LNCAP (cell line): Measurements from ENCODE around the gene DMKN.

ENCODE experiments used
- CTCF ChIP-seq: fragments of 450-650 bp; IDR thresholded peaks from 2 replicates; pipeline ENCODE4 v1.5.1; 2017; ENCODE audit warnings: mild to moderate bottlenecking

Gene DMKN

DNA sequence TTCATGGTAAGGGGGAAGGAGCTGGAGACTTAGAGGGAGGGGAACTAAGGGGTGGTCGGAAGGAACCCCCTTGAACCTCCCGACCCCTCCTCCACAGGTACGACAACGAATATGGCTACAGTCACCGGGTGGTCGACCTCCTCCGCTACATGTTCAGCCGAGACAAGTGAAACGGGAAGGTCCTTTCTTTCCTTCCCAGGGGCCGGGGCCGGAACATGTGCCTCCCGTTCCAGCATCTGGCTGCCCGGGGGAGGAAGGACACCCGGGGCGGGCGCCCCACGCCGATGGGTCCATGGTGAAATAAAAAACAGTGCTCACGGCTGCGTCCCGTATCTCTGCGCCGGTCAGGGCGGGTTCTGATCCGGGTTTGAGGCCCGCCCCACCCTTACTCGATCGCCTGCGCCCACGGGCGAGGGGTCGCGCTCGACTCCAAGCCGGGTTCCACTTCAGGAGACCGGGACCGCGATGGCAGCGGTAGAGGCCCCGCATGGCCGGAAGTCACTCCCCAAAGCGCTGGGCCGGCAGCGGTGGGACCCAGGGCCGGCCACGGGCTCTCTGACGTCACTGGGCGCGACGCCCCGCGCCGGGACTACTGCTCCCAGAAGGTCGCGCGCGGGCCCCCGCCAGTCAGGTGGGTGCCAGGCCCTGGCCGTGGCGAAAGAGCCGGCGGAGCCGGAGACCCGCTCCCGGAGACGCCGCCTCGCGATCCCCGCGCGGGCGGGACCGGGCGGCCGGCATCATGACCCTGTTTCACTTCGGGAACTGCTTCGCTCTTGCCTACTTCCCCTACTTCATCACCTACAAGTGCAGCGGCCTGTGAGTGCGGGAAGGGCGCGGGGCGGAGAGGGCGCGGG is 31.8 kb upstream of the DMKN start, which contains the start of gene TMEM147:
Gene TMEM147, plus strand, starts transcription at position 626 of the 854 bp plus-strand sequence. Its CDS starts 114 bp downstream, at position 740.
- TF ChIP-seq CTCF = no peak

- no peak for TF ChIP-seq CTCF
Observed at GRCh38 chr19:35544110-35544802, 30.8 kb upstream of the DMKN start.

DNA sequence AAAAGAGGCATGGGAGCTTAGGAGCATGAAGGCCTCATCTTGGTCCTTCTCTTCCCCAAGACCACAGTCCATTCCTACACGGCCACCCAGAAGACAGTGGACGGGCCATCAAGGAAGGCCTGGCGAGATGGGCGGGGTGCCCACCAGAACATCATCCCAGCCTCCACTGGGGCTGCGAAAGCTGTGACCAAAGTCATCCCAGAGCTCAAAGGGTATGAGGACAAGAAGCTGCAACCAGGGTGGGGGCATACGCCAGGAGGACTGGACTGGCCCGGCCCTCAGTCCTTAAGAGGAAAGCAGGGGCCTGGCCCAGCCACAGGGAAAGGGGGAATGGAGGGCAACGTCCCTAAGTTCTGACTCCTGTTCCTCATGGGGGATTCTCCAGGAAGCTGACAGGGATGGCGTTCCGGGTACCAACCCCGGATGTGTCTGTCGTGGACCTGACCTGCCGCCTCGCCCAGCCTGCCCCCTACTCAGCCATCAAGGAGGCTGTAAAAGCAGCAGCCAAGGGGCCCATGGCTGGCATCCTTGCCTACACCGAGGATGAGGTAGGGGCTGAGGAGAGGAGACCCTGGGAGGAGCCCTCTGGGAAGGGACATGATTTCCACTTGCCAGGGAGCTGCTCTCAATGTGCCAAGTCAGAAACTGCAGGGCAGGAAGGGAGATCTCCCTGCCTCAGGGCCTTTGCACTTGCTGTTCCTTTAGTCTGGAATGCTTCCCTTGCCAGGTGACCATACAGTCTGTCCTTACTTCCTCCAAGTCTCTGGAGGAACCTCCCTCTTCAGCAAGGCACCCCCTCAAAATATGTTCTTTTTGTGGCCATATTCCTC is 30.0 kb upstream of the DMKN start:
- no peak for TF ChIP-seq CTCF

DNA sequence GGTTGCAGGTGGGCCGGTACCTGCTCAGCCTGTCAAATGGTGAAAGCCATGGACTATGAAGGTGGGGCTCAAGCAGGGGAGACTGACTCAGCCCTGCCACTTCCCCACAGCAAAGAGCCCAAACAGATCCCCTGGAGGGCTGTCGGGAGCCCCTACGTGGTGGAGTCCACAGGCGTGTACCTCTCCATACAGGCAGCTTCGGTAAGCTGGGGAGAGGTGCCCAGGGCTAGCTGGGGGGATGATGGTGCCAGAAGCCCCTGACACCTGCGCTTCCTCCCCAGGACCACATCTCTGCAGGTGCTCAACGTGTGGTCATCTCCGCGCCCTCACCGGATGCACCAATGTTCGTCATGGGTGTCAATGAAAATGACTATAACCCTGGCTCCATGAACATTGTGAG is 28.8 kb upstream of the DMKN start:
- TF ChIP-seq CTCF = no peak

GRCh38 chr19:35540356-35540927 is 27.0 kb upstream of the DMKN start:
- no peak for TF ChIP-seq CTCF

DNA sequence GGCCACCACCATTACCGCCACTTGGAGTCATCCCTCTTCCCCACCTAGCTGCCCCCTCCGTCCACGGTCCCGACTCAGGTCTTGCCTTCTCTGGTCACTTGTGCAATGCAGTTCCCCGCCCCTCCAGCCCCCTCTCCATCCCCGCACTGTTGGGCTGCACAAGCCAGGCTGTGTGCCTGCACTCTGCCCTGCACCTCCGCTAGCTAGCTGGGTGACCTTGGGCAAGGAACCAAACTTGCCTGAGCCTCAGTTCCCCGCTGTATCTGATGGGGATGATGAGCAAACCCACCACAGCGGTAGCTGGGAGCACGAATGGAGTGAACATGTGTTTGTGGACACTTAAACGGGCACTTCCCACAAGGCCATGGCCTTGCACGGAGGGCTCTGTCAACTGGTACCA is 26.4 kb upstream of the DMKN start:
- no peak for TF ChIP-seq CTCF

GRCh38 chr19:35539314-35539713 is 25.9 kb upstream of the DMKN start:
- TF ChIP-seq CTCF = no peak
